Measurements from ENCODE around the gene C6orf141. TPM values are rescaled to one million over a fixed set of nuclear protein-coding genes. Genes with fewer than 3 reads are reported as not detected.

C6orf141 gene
- total RNA-seq, 1 experiment from 2014 or later = 40.1 TPM

DNA sequence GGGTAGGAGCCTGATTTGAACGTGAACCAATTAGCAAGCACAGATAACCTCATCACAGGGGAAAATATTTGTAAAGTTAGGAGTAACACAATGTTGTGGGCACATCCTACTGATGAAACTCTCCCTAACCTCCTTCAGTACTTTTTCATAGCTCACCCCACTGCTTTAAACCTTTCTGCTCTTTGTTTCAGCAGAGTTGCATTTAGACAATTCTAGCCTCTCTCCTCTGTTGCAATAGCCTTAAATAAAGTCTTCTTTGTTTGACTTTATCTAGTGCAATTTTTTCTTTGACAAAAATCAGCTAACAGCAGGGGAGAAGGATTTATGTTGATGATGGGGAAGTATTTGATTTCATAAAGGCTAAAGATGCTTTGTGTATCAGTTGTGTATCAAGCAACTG, 14.1 kb downstream of the C6orf141 start:
- Mint-ChIP-seq H3K4me3 (no peak overlapping the region), H3K4me1 (peaks cover 5 to 6% of the 10 kb centered on the region in 2 experiments)

More for the DNA sequence above, 14.1 kb downstream of the C6orf141 start:
- Histone ChIP-seq H3K27me3 (ENCODE audit: insufficient read depth, low read length) (peaks cover 2% of the 10 kb centered on the region), H2BK12ac (ENCODE audit: insufficient read length, low read depth, low read length) (no peak overlapping the region), H3K18ac (ENCODE audit: insufficient read length, low read depth, low read length) (no peak overlapping the region), H4K5ac (ENCODE audit: insufficient read length, low read depth, low read length) (no peak overlapping the region), H4K91ac (ENCODE audit: insufficient read length, low read depth, low read length) (no peak overlapping the region), H3K23ac (ENCODE audit: insufficient read length, low read depth, low read length) (no peak overlapping the region), H3K23me2 (ENCODE audit: insufficient read length, low read depth, low read length, poor library complexity, severe bottlenecking) (no peaks in the 10 kb centered on the region), H2BK15ac (ENCODE audit: low read depth, low read length) (no peak overlapping the region), H3K27ac (ENCODE audit: insufficient read length, low read depth, low read length) (no peak overlapping the region), H3K14ac (ENCODE audit: insufficient read depth, low read length) (no peak overlapping the region), H3K79me1 (ENCODE audit: insufficient read depth, low read depth, low read length, poor library complexity, severe bottlenecking) (no peaks in the 10 kb centered on the region), H2BK120ac (ENCODE audit: low read depth, low read length, poor library complexity, severe bottlenecking) (no peak overlapping the region), H2BK20ac (ENCODE audit: low read depth, low read length, poor library complexity, severe bottlenecking) (no peak overlapping the region), H3K9ac (ENCODE audit: extremely low read depth, insufficient read length, low read length) (no peak overlapping the region), H3K4me1 (ENCODE audit: insufficient read depth, low read length) (no peaks in the 10 kb centered on the region), H2BK5ac (ENCODE audit: insufficient read length, low read length) (no peak overlapping the region), H3K4ac (ENCODE audit: low read depth, low read length) (no peak overlapping the region), H2AFZ (ENCODE audit: low read length) (no peak overlapping the region), H3K9me3 (ENCODE audit: control insufficient read depth, low read depth, low read length) (no peaks in the 10 kb centered on the region), H4K8ac (replicated peaks; ENCODE audit: insufficient read length, low read depth, low read length) (no peak overlapping the region), H2AK5ac (ENCODE audit: insufficient read length, low read length) (no peak overlapping the region), H3K56ac (ENCODE audit: insufficient read length, low read depth, low read length) (no peak overlapping the region), H3K79me2 (ENCODE audit: insufficient read depth, low read length) (no peaks in the 10 kb centered on the region), H3K4me2 (ENCODE audit: insufficient read depth, insufficient read length, low read length) (no peak overlapping the region), H4K20me1 (ENCODE audit: control insufficient read depth, insufficient read depth, insufficient read length) (no peaks in the 10 kb centered on the region), H3T11ph (ENCODE audit: low read length) (no peak overlapping the region)
- WGBS (ENCODE audit: extremely low coverage, insufficient read length, low lambda C conversion rate) = no CpG with 5 or more reads among the region's 1 CpG
- Mint-ChIP-seq H3K27me3 (ENCODE audit: low read depth) (peaks cover 62% of the 10 kb centered on the region), H3K27ac (no peak overlapping the region), H3K36me3 (ENCODE audit: insufficient read depth in 1 of 3, low read depth in 3 of 3) (peaks cover 9 to 20% (median 9%) of the 10 kb centered on the region in 3 experiments; a peak in 6 of 7 replicates), H3K9me3 (peaks cover 6 to 9% of the 10 kb centered on the region in 2 experiments; a peak in 4 of 5 replicates)
- TF ChIP-seq, protein P1, sequence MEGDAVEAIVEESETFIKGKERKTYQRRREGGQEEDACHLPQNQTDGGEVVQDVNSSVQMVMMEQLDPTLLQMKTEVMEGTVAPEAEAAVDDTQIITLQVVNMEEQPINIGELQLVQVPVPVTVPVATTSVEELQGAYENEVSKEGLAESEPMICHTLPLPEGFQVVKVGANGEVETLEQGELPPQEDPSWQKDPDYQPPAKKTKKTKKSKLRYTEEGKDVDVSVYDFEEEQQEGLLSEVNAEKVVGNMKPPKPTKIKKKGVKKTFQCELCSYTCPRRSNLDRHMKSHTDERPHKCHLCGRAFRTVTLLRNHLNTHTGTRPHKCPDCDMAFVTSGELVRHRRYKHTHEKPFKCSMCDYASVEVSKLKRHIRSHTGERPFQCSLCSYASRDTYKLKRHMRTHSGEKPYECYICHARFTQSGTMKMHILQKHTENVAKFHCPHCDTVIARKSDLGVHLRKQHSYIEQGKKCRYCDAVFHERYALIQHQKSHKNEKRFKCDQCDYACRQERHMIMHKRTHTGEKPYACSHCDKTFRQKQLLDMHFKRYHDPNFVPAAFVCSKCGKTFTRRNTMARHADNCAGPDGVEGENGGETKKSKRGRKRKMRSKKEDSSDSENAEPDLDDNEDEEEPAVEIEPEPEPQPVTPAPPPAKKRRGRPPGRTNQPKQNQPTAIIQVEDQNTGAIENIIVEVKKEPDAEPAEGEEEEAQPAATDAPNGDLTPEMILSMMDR (conservative IDR thresholded peaks at IDR 0.05) = no peak
- no peak for DNase-seq

Data from H9 (cell line).